Activated naive CD8-positive, alpha-beta T cell treated with anti-CD3 and anti-CD28 coated beads, Interleukin-2, amount 10 ng/mL, durations not matched to agents 7 days and 5 days (primary cell): ENCODE measurements around the gene RND2. TPM values are rescaled to one million over a fixed set of nuclear protein-coding genes. Genes with fewer than 3 reads are reported as not detected.

ENCODE experiments used
- total RNA-seq, 2 experiments: library from RNA; stranded (reverse); gene quantifications; one replicate each; pipeline ENCODE4 v1.2.3, GENCODE V29; 2021

The RND2 gene
- total RNA-seq, 2 experiments from 2014 or later: 0.14 TPM; not detected in 1

Other genes with a start within 250 kb of the RND2 start
- under 1 TPM; 0.43 to 0.78 TPM for gene WNK4, start 244.6 kb upstream of the RND2 start, total RNA-seq
- gene COA3, start 226.5 kb upstream of the RND2 start, total RNA-seq: 10 to 100 TPM; 37.0 to 38.5 TPM
- under 1 TPM in 1 of 2 experiments, not detected in 1; 0.45 TPM for gene CNTD1, start 226.4 kb upstream of the RND2 start, total RNA-seq
- 10 to 100 TPM; 94.5 to 95.9 TPM for gene BECN1, start 200.9 kb upstream of the RND2 start, total RNA-seq
- 10 to 100 TPM; 85.0 to 96.6 TPM for gene PSME3, start 191.8 kb upstream of the RND2 start, total RNA-seq
- 1 to 10 TPM; 2.5 to 2.7 TPM for gene AOC2, start 180.7 kb upstream of the RND2 start, total RNA-seq
- gene AOC3, start 174.0 kb upstream of the RND2 start, total RNA-seq: under 1 TPM; 0.74 to 0.86 TPM
- gene G6PC1, start 124.4 kb upstream of the RND2 start, total RNA-seq: not detected
- 10 to 100 TPM; 39.9 to 43.2 TPM for gene AARSD1, start 60.8 kb upstream of the RND2 start, total RNA-seq
- under 1 TPM; 0.28 to 0.39 TPM for gene PTGES3L, start 45.2 kb upstream of the RND2 start, total RNA-seq
- 10 to 100 TPM; 16.5 to 17.8 TPM for gene RUNDC1, start 44.7 kb upstream of the RND2 start, total RNA-seq
- gene RPL27, start 26.8 kb upstream of the RND2 start, total RNA-seq: 1,000 to 10,000 TPM; 1,039 to 1,066 TPM
- gene IFI35, start 18.4 kb upstream of the RND2 start, total RNA-seq: 10 to 100 TPM; 92.7 to 99.2 TPM
- 10 to 100 TPM; 24.4 to 34.0 TPM for gene VAT1, start 2.8 kb upstream of the RND2 start, total RNA-seq
- gene BRCA1, start 100.1 kb downstream of the RND2 start, total RNA-seq: 10 to 100 TPM; 53.5 to 61.4 TPM
- gene NBR1, start 146.0 kb downstream of the RND2 start, total RNA-seq: 10 to 100 TPM; 60.5 to 67.4 TPM
- 10 to 100 TPM; 20.3 TPM for gene TMEM106A, start 186.6 kb downstream of the RND2 start, total RNA-seq
- under 1 TPM in 1 of 2 experiments, not detected in 1; 0.45 TPM for gene CCDC200, start 203.4 kb downstream of the RND2 start, total RNA-seq
- 1,000 to 10,000 TPM; 7,127 to 8,381 TPM for gene RNU2-1, start 208.7 kb downstream of the RND2 start, total RNA-seq